T-helper 2 cell treated with Interferon-gamma antibody and Interleukin-4, amounts not matched to agents 5 μg/mL and 100 μg/mL, for 36 hours (primary cell): Measurements from ENCODE around the gene PRR30.

ENCODE experiments used
- DNase-seq: peaks from one replicate; pipeline ENCODE4 v3.0.0; 2021; ENCODE audit warnings: low spot score
- H3K27ac Mint-ChIP-seq: one replicate; pipeline ENCODE4 v1.8.0; 2021; ENCODE audit warnings: mild to moderate bottlenecking, mixed read lengths
- H3K27me3 Mint-ChIP-seq: one replicate; pipeline ENCODE4 v1.8.0; 2021; ENCODE audit warnings: low read depth, mixed read lengths
- H3K36me3 Mint-ChIP-seq: one replicate; pipeline ENCODE4 v1.8.0; 2021; ENCODE audit warnings: low read depth, mixed read lengths
- H3K4me1 Mint-ChIP-seq: one replicate; pipeline ENCODE4 v1.8.0; 2021; ENCODE audit warnings: low read depth, mixed read lengths
- H3K4me3 Mint-ChIP-seq: one replicate; pipeline ENCODE4 v1.8.0; 2022; ENCODE audit warnings: mild to moderate bottlenecking, moderate library complexity, mixed read lengths
- H3K9me3 Mint-ChIP-seq: one replicate; pipeline ENCODE4 v1.8.0; 2021; ENCODE audit warnings: mixed read lengths

PRR30 gene

GRCh38 chr2:27091746-27092695 lies 47.2 kb downstream of the PRR30 start:
- no peaks in the 10 kb centered on the region for H3K27me3 Mint-ChIP-seq
- peaks cover 2% of the 10 kb centered on the region for H3K36me3 Mint-ChIP-seq
- H3K4me3 Mint-ChIP-seq, result no peak overlapping the region
- no peak for DNase-seq
- peaks cover 23% of the 10 kb centered on the region for H3K4me1 Mint-ChIP-seq
- H3K9me3 Mint-ChIP-seq, result no peaks in the 10 kb centered on the region
- H3K27ac Mint-ChIP-seq, result no peak overlapping the region

GRCh38 chr2:27089111-27089954 lies 49.9 kb downstream of the PRR30 start:
- no peaks in the 10 kb centered on the region for H3K9me3 Mint-ChIP-seq
- DNase-seq, result no peak
- H3K4me3 Mint-ChIP-seq, result no peak overlapping the region
- H3K27me3 Mint-ChIP-seq, result no peaks in the 10 kb centered on the region
- H3K36me3 Mint-ChIP-seq, result peaks cover 2% of the 10 kb centered on the region
- H3K27ac Mint-ChIP-seq, result no peak overlapping the region
- peaks cover 24% of the 10 kb centered on the region for H3K4me1 Mint-ChIP-seq

GRCh38 chr2:27088634-27089033 lies 50.6 kb downstream of the PRR30 start:
- peak overlapping the region; percentile 18 for H3K4me3 Mint-ChIP-seq
- peaks cover 28% of the 10 kb centered on the region for H3K4me1 Mint-ChIP-seq
- H3K9me3 Mint-ChIP-seq, result no peaks in the 10 kb centered on the region
- no peaks in the 10 kb centered on the region for H3K27me3 Mint-ChIP-seq
- no peak overlapping the region for H3K27ac Mint-ChIP-seq
- H3K36me3 Mint-ChIP-seq, result peaks cover 2% of the 10 kb centered on the region
- no peak for DNase-seq

GRCh38 chr2:27087823-27088410 lies 51.3 kb downstream of the PRR30 start:
- H3K36me3 Mint-ChIP-seq, result peaks cover 2% of the 10 kb centered on the region
- H3K4me1 Mint-ChIP-seq, result peaks cover 28% of the 10 kb centered on the region
- DNase-seq, result no peak
- no peak overlapping the region for H3K27ac Mint-ChIP-seq
- H3K4me3 Mint-ChIP-seq, result peak overlapping the region; percentile 91
- no peaks in the 10 kb centered on the region for H3K27me3 Mint-ChIP-seq
- no peaks in the 10 kb centered on the region for H3K9me3 Mint-ChIP-seq
